ENCODE measurements around the gene SLC25A43.

DNA sequence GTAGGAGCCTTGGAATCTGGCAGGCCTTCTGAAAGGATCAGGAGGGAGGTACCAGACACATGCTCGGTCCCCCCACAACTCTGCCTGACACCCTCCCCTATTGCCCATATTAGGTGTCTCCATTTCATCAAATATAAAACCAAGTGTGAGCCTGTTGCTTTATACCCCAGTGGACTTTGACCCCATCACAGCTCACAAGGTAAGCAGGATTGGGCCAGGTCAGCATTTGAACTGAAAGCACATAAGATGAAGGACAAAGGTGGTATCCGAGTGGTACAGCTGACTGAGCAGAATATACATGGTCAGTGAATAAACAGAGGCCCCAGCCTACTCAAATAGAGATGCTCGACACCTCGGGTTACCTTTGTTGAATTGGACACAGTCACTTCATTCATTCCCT, 20.0 kb downstream of the SLC25A43 start:
- TF ChIP-seq, protein P1, sequence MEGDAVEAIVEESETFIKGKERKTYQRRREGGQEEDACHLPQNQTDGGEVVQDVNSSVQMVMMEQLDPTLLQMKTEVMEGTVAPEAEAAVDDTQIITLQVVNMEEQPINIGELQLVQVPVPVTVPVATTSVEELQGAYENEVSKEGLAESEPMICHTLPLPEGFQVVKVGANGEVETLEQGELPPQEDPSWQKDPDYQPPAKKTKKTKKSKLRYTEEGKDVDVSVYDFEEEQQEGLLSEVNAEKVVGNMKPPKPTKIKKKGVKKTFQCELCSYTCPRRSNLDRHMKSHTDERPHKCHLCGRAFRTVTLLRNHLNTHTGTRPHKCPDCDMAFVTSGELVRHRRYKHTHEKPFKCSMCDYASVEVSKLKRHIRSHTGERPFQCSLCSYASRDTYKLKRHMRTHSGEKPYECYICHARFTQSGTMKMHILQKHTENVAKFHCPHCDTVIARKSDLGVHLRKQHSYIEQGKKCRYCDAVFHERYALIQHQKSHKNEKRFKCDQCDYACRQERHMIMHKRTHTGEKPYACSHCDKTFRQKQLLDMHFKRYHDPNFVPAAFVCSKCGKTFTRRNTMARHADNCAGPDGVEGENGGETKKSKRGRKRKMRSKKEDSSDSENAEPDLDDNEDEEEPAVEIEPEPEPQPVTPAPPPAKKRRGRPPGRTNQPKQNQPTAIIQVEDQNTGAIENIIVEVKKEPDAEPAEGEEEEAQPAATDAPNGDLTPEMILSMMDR (IDR thresholded peaks at IDR 0.05 in 4 of 5, conservative IDR thresholded peaks at IDR 0.05 in 1 of 5) = no peak
- TF ChIP-seq POLR2A (IDR thresholded peaks at IDR 0.05) = no peak

All from gastrocnemius medialis (tissue), 4 donors.